H1 (cell line): ENCODE results near the gene VARS2. TPM values are rescaled to one million over a fixed set of nuclear protein-coding genes. Genes with fewer than 3 reads are reported as not detected.

Experiments
- CTCF ChIA-PET: fragments of 300-600 bp; sonication (Branson Sonifier 250); formaldehyde crosslinking; loops from one replicate; lab custom pipeline; 2021; ENCODE audit not compliant: partially characterized antibody; lab: Charles Lee
- POLR2A ChIA-PET: fragments of 300-600 bp; sonication (Branson Sonifier 250); formaldehyde crosslinking; loops from one replicate; lab custom pipeline; 2021; ENCODE audit warnings: inconsistent platforms; ENCODE audit not compliant: partially characterized antibody; lab: Charles Lee
- DNase-seq, 2 experiments: peaks; one replicate each; pipeline versions ENCODE4 v3.0.0 to v3.0.0-alpha.2; 2010 to 2022; ENCODE audit warnings: low spot score in 2 of 2, low read depth in 1 of 2, mixed read lengths in 1 of 2
- FAIRE-seq: peaks from 2 replicates; lab custom pipeline; 2011; peaks lifted over from hg19 to GRCh38; lab: Jason Lieb, UNC
- H2AFZ ChIP-seq: 2 replicates; pipeline ENCODE4 v1.8.1; 2012; ENCODE audit warnings: low read length, inconsistent platforms
- H2AK5ac ChIP-seq: 2 replicates; pipeline ENCODE4 v1.6.1; 2013; ENCODE audit warnings: low read depth, low read length
- H2BK120ac ChIP-seq: replicated peaks from 2 replicates; pipeline ENCODE3; 2013; ENCODE audit warnings: low read depth, low read length, inconsistent platforms
- H2BK12ac ChIP-seq: 2 replicates; pipeline ENCODE4 v1.6.1; 2013; ENCODE audit warnings: low read depth, low read length
- H2BK15ac ChIP-seq: 2 replicates; pipeline ENCODE4 v1.6.1; 2013; ENCODE audit warnings: low read length
- H2BK20ac ChIP-seq: 2 replicates; pipeline ENCODE4 v1.6.1; 2013; ENCODE audit warnings: low read length
- H2BK5ac ChIP-seq: 2 replicates; pipeline ENCODE4 v1.6.1; 2013; ENCODE audit warnings: low read depth, low read length
- H3K14ac ChIP-seq: 2 replicates; pipeline ENCODE4 v1.6.1; 2013; ENCODE audit warnings: inconsistent platforms; ENCODE audit not compliant: insufficient read length
- H3K18ac ChIP-seq: 2 replicates; pipeline ENCODE4 v1.6.1; 2013; ENCODE audit warnings: low read length; ENCODE audit errors: extremely low read depth
- H3K23ac ChIP-seq: 2 replicates; pipeline ENCODE4 v1.6.1; 2013; ENCODE audit warnings: inconsistent platforms; ENCODE audit not compliant: insufficient read length
- H3K23me2 ChIP-seq: 2 replicates; pipeline ENCODE4 v1.6.1; 2013; ENCODE audit warnings: low read depth, low read length
- H3K27ac ChIP-seq: 2 replicates; pipeline ENCODE4 v1.6.1; 2011; ENCODE audit warnings: low read depth, low read length, inconsistent platforms
- H3K27me3 ChIP-seq, 4 experiments: replicated peaks in 1 of 4; 1 replicate in 1 of 4; 2 replicates in 3 of 4; pipeline versions ENCODE4 v1.6.1 to v1.8.1; 2011 to 2013; ENCODE audit warnings: low read length in 3 of 4, mild to moderate bottlenecking in 3 of 4, inconsistent platforms in 2 of 4, mixed read lengths in 2 of 4, moderate library complexity in 1 of 4; ENCODE audit not compliant: control insufficient read depth in 3 of 4, insufficient read depth in 3 of 4; ENCODE audit errors: extremely low read depth in 1 of 4
- H3K36me3 ChIP-seq, 4 experiments: 2 replicates each; pipeline versions ENCODE4 v1.6.1 to v1.8.1; 2011 to 2013; ENCODE audit warnings: mild to moderate bottlenecking in 4 of 4, low read length in 3 of 4, moderate library complexity in 2 of 4, control low read depth in 1 of 4, inconsistent platforms in 1 of 4; ENCODE audit not compliant: insufficient read depth in 4 of 4, control insufficient read depth in 2 of 4
- H3K4ac ChIP-seq: replicated peaks from 2 replicates; pipeline ENCODE3; 2013; ENCODE audit warnings: low read length, low read depth, mixed read lengths, inconsistent platforms; ENCODE audit not compliant: insufficient read length
- H3K4me1 ChIP-seq, 4 experiments: replicated peaks in 1 of 4; 1 replicate in 1 of 4; 2 replicates in 3 of 4; pipeline versions ENCODE4 v1.6.1 to v1.8.1; 2011 to 2013; ENCODE audit warnings: low read length in 3 of 4, inconsistent platforms in 2 of 4, mixed read lengths in 1 of 4; ENCODE audit not compliant: insufficient read depth in 4 of 4, control insufficient read depth in 3 of 4
- H3K4me2 ChIP-seq, 2 experiments: 2 replicates each; pipeline versions ENCODE4 v1.6.1 to v1.8.1; 2011 to 2013; ENCODE audit warnings: low read depth in 2 of 2, low read length in 2 of 2, control low read depth in 1 of 2, inconsistent platforms in 1 of 2, mild to moderate bottlenecking in 1 of 2; ENCODE audit not compliant: insufficient read depth in 1 of 2
- H3K4me3 ChIP-seq, 4 experiments: fragments of 200-600, 300-600 bp in 1 of 4; sonication (generic), shearing (Covaris generic), sonication (Bioruptor Twin) in 1 of 4; 2 replicates each; pipeline versions ENCODE4 v1.5.1 to v1.8.1; 2011 to 2016; ENCODE audit warnings: low read length in 4 of 4, low read depth in 3 of 4, control low read depth in 2 of 4, inconsistent platforms in 2 of 4, mild to moderate bottlenecking in 2 of 4, mixed read lengths in 1 of 4, moderate library complexity in 1 of 4; ENCODE audit not compliant: insufficient read depth in 2 of 4; ENCODE audit errors: extremely low read depth in 1 of 4
- H3K56ac ChIP-seq: replicated peaks from 2 replicates; pipeline ENCODE3; 2013; ENCODE audit warnings: low read depth, mild to moderate bottlenecking, mixed read lengths, low read length, inconsistent platforms; ENCODE audit not compliant: insufficient read length
- H3K79me1 ChIP-seq: 2 replicates; pipeline ENCODE4 v1.6.1; 2013; ENCODE audit warnings: low read depth, low read length, control low read depth
- H3K79me2 ChIP-seq, 2 experiments: 2 replicates each; pipeline versions ENCODE4 v1.6.1 to v1.8.1; 2012 to 2013; ENCODE audit warnings: low read length in 2 of 2, mild to moderate bottlenecking in 2 of 2, inconsistent platforms in 1 of 2; ENCODE audit not compliant: insufficient read depth in 2 of 2, control insufficient read depth in 1 of 2
- H3K9ac ChIP-seq, 4 experiments: replicated peaks in 1 of 4; 1 replicate in 1 of 4; 2 replicates in 3 of 4; pipeline versions ENCODE4 v1.6.1 to v1.8.1; 2011 to 2013; ENCODE audit warnings: low read depth in 3 of 4, low read length in 3 of 4, control low read depth in 2 of 4, mild to moderate bottlenecking in 2 of 4, moderate library complexity in 2 of 4, inconsistent platforms in 1 of 4; ENCODE audit errors: extremely low read depth in 1 of 4
- H3K9me3 ChIP-seq, 2 experiments: 2 replicates each; pipeline versions ENCODE4 v1.6.1 to v1.8.1; 2012 to 2013; ENCODE audit warnings: mild to moderate bottlenecking in 2 of 2, moderate library complexity in 2 of 2, control low read depth in 1 of 2, inconsistent platforms in 1 of 2, low read depth in 1 of 2, low read length in 1 of 2, mixed read lengths in 1 of 2; ENCODE audit not compliant: insufficient read depth in 2 of 2
- H4K20me1 ChIP-seq, 2 experiments: replicated peaks in 1 of 2; 2 replicates each; pipeline versions ENCODE3 to v1.8.1; 2011 to 2013; ENCODE audit warnings: inconsistent platforms in 2 of 2, low read length in 2 of 2, mild to moderate bottlenecking in 1 of 2; ENCODE audit not compliant: insufficient read depth in 2 of 2, control insufficient read depth in 1 of 2
- H4K5ac ChIP-seq: 2 replicates; pipeline ENCODE4 v1.6.1; 2013; ENCODE audit warnings: low read length, low read depth, mixed read lengths, inconsistent platforms; ENCODE audit not compliant: insufficient read length
- H4K8ac ChIP-seq: 2 replicates; pipeline ENCODE4 v1.8.0; 2013; ENCODE audit warnings: mild to moderate bottlenecking, moderate library complexity, low read length, inconsistent platforms; ENCODE audit not compliant: insufficient read depth; ENCODE audit errors: extremely low read depth
- H4K91ac ChIP-seq: replicated peaks from 2 replicates; pipeline ENCODE3; 2013; ENCODE audit warnings: low read length, mixed read lengths, inconsistent platforms; ENCODE audit not compliant: insufficient read length
- EGR1 ChIP-seq: IDR thresholded peaks from 2 replicates; pipeline ENCODE4 v1.6.1; 2011; ENCODE audit warnings: low read depth, low read length, borderline replicate concordance
- HDAC2 ChIP-seq, 2 experiments: fragments of 300-600 bp in 1 of 2; sonication (generic) in 1 of 2; IDR thresholded peaks; 2 replicates each; pipeline ENCODE4 v1.6.1; 2011 to 2012; ENCODE audit warnings: low read depth in 2 of 2, low read length in 2 of 2, mild to moderate bottlenecking in 2 of 2, moderate library complexity in 2 of 2, borderline replicate concordance in 1 of 2, inconsistent platforms in 1 of 2
- HDAC6 ChIP-seq: IDR thresholded peaks from one replicate; pipeline ENCODE4 v1.7.1; 2012; ENCODE audit warnings: low read depth, mild to moderate bottlenecking, inconsistent platforms, low read length, moderate library complexity
- JUN ChIP-seq: IDR thresholded peaks from 2 replicates; pipeline ENCODE4 v1.6.1; 2011; ENCODE audit warnings: low read depth, mild to moderate bottlenecking, improper control_type of control experiment, low read length
- MAFK ChIP-seq: IDR thresholded peaks from 2 replicates; pipeline ENCODE4 v1.6.1; 2012; ENCODE audit warnings: low read depth, mild to moderate bottlenecking, improper control_type of control experiment, low read length
- MAX ChIP-seq: IDR thresholded peaks from 2 replicates; pipeline ENCODE4 v1.6.1; 2012; ENCODE audit warnings: inconsistent platforms
- POLR2A ChIP-seq, 2 experiments: IDR thresholded peaks; 1 replicate in 1 of 2; 2 replicates in 1 of 2; pipeline ENCODE4 v1.6.1; 2011; ENCODE audit warnings: low read depth in 2 of 2, low read length in 2 of 2, mild to moderate bottlenecking in 2 of 2; ENCODE audit errors: control extremely low read depth in 1 of 2
- POLR2AphosphoS5 ChIP-seq: IDR thresholded peaks from 2 replicates; pipeline ENCODE4 v1.6.1; 2011; ENCODE audit warnings: low read depth, low read length
- SAP30 ChIP-seq: fragments of 300-600 bp; sonication (generic); IDR thresholded peaks from 2 replicates; pipeline ENCODE4 v1.7.1; 2012; ENCODE audit warnings: low read length, moderate library complexity, mild to moderate bottlenecking, inconsistent platforms; ENCODE audit not compliant: insufficient read depth, insufficient replicate concordance
- YY1 ChIP-seq: IDR thresholded peaks from 2 replicates; pipeline ENCODE4 v1.6.1; 2011; ENCODE audit warnings: low read depth, mild to moderate bottlenecking, low read length
- WGBS, 2 experiments: shearing (Covaris generic) in 1 of 2; methylation state at CpG; one replicate each; pipeline versions ENCODE4 v1.1.6 to v1.1.7; 2013 to 2015; ENCODE audit warnings: low lambda C conversion rate in 2 of 2, mixed read lengths in 2 of 2, inconsistent platforms in 1 of 2, low coverage in 1 of 2, missing lambda C conversion rate in 1 of 2; ENCODE audit not compliant: insufficient replicate concordance in 2 of 2, insufficient coverage in 1 of 2, insufficient read length in 1 of 2; ENCODE audit errors: extremely low coverage in 1 of 2, missing lambda C conversion rate in 1 of 2; 5-methylcytosine and 5-hydroxymethylcytosine counted together
- polyA plus RNA-seq, 7 experiments: library from polyadenylated mRNA; depleted of rRNA in 3 of 7; stranded (reverse) in 5 of 7; unstranded in 2 of 7; fragments of >200 nt in 5 of 7; fragments of 200-250 nt in 2 of 7; gene quantifications; 1 replicate in 5 of 7; 2 replicates in 1 of 7; 4 replicates in 1 of 7; pipeline versions ENCODE4 v1.2.1 to v1.2.3, GENCODE V29; 2011 to 2013; ENCODE audit warnings: missing spikeins in 2 of 7, mixed read lengths in 2 of 7
- total RNA-seq: library from RNA; stranded (reverse); fragmentation: NEBNext Ultra II Directional; extraction: Animal tissue kit (Norgen Biotek cat#: 25700); gene quantifications from 2 replicates; pipeline ENCODE4 v1.2.1, GENCODE V29; 2021

Gene VARS2
- total and polyA plus RNA-seq, 2 of the 8 experiments (the other 6 are each of a cell fraction or from before 2014, with no cell fraction given): 26.8 to 47.7 TPM

GRCh38 chr6:30884521-30885480 is 29.2 kb upstream of the VARS2 start:
- H2AFZ ChIP-seq: no peak overlapping the region
- H2AK5ac ChIP-seq: peak overlapping the region; percentile 3; the same call in 1 of the 2 replicates
- no peaks in the 10 kb centered on the region for H3K9me3 ChIP-seq
- H4K20me1 ChIP-seq: peaks cover 2 to 16% of the 10 kb centered on the region in 2 experiments
- WGBS, 2 experiments: 20% methylated on average over 13 of the region's 59 CpGs; no CpG with 5 or more reads in 1 of the 2 experiments
- peak overlapping the region; percentile 7 for H3K14ac ChIP-seq
- H3K9ac ChIP-seq: peak overlapping the region; percentile 1 to 73 (median 63); a peak in 6 of 7 replicates
- ChIA-PET POLR2A (interaction anchor here (0.5 to 19.5 kb wide), 19 partner anchors 9 to 287 kb away, joined by 3 to 452 read pairs (median 4); partner anchors contain the start of genes FLOT1, GTF2H4, IER3 and MDC1), CTCF (interaction anchor here (1.0 to 29.0 kb wide), 6 partner anchors 8 to 185 kb away, joined by 3 to 610 read pairs (median 15); partner anchors contain the start of gene VARS2)
- peak overlapping the region; percentile 57 for H4K91ac ChIP-seq
- H3K36me3 ChIP-seq: peaks cover 7 to 14% (median 9%) of the 10 kb centered on the region in 4 experiments; a peak in 7 of 8 replicates
- no peak overlapping the region for H3K23ac ChIP-seq
- H3K79me1 ChIP-seq: peaks cover 17% of the 10 kb centered on the region
- peak overlapping the region; percentile 86 for H3K27ac ChIP-seq
- peak overlapping the region; percentile 99 for H3K18ac ChIP-seq
- H2BK15ac ChIP-seq: peak overlapping the region; percentile 97; the same call in 1 of the 2 replicates
- H3K4me3 ChIP-seq: peak overlapping the region; percentile 51 to 86 (median 61)
- peaks cover 9 to 48% (median 35%) of the 10 kb centered on the region in 4 experiments for H3K4me1 ChIP-seq
- H3K4ac ChIP-seq: peak overlapping the region; percentile 58
- DNase-seq (peak in 1 of 2 experiments; percentile 65), FAIRE-seq (no peak)
- H3K4me2 ChIP-seq: peak overlapping the region; percentile 92 to 94
- 0 out of 2 replicates have a peak overlapping the region, but pooled peaks have one; percentile 21 for H2BK12ac ChIP-seq
- H2BK120ac ChIP-seq: peak overlapping the region; percentile 58
- peaks cover 38% of the 10 kb centered on the region for H3K23me2 ChIP-seq
- H3K27me3 ChIP-seq: no peaks in the 10 kb centered on the region
- H2BK5ac ChIP-seq: peak overlapping the region; percentile 94
- H3K79me2 ChIP-seq: peaks cover 9 to 71% of the 10 kb centered on the region in 2 experiments
- H2BK20ac ChIP-seq: no peak overlapping the region
- no peak overlapping the region; the same call in none of the 2 replicates for H4K8ac ChIP-seq
- peak overlapping the region; percentile 55 for H3K56ac ChIP-seq
- H4K5ac ChIP-seq: peak overlapping the region; percentile 19
- TF ChIP-seq POLR2AphosphoS5 (peak; percentile 12; the same call in 1 of the 2 replicates), POLR2A (IDR thresholded peaks at IDR 0.05; ENCODE audit: control extremely low read depth in 1 of 2, low read depth in 2 of 2, low read length in 2 of 2) (no peak), MAX (no peak), MAFK (no peak), EGR1 (no peak), HDAC2 (IDR thresholded peaks at IDR 0.05; ENCODE audit: borderline replicate concordance in 1 of 2, low read depth in 2 of 2, low read length in 2 of 2) (0 out of 4 replicates have a peak, but pooled peaks of 1 of the 2 experiments have one; percentile 12), JUN (no peak), HDAC6 (no peak), YY1 (no peak), SAP30 (peak; percentile 91)
